ENCODE data around the gene SLC1A2. TPM values are rescaled to one million over a fixed set of nuclear protein-coding genes. Genes with fewer than 3 reads are reported as not detected.

SLC1A2 gene
- total RNA-seq, 1 experiment from 2014 or later: 0.50 TPM

GRCh38 chr11:35280727-35281126, 138.6 kb downstream of the SLC1A2 start:
- DNase-seq: no peak
- Histone ChIP-seq H3K23ac (ENCODE audit: insufficient read length, low read depth, low read length) (no peak overlapping the region), H4K8ac (replicated peaks; ENCODE audit: insufficient read length, low read depth, low read length) (no peak overlapping the region), H2AK5ac (ENCODE audit: insufficient read length, low read length) (no peak overlapping the region), H3K4me2 (ENCODE audit: insufficient read depth, insufficient read length, low read length) (no peak overlapping the region), H3K79me2 (ENCODE audit: insufficient read depth, low read length) (no peaks in the 10 kb centered on the region), H2BK20ac (ENCODE audit: low read depth, low read length, poor library complexity, severe bottlenecking) (no peak overlapping the region), H2BK120ac (ENCODE audit: low read depth, low read length, poor library complexity, severe bottlenecking) (no peak overlapping the region), H4K91ac (ENCODE audit: insufficient read length, low read depth, low read length) (no peak overlapping the region), H2AFZ (ENCODE audit: low read length) (no peak overlapping the region), H3K9me3 (ENCODE audit: control insufficient read depth, low read depth, low read length) (no peaks in the 10 kb centered on the region), H3K27ac (ENCODE audit: insufficient read length, low read depth, low read length) (no peak overlapping the region), H2BK12ac (ENCODE audit: insufficient read length, low read depth, low read length) (no peak overlapping the region), H3T11ph (ENCODE audit: low read length) (no peak overlapping the region), H4K20me1 (ENCODE audit: control insufficient read depth, insufficient read depth, insufficient read length) (no peaks in the 10 kb centered on the region), H3K23me2 (ENCODE audit: insufficient read length, low read depth, low read length, poor library complexity, severe bottlenecking) (no peaks in the 10 kb centered on the region), H3K14ac (ENCODE audit: insufficient read depth, low read length) (no peak overlapping the region), H3K56ac (ENCODE audit: insufficient read length, low read depth, low read length) (no peak overlapping the region), H3K4me1 (ENCODE audit: insufficient read depth, low read length) (no peaks in the 10 kb centered on the region), H3K9ac (ENCODE audit: extremely low read depth, insufficient read length, low read length) (no peak overlapping the region), H3K4ac (ENCODE audit: low read depth, low read length) (no peak overlapping the region), H2BK5ac (ENCODE audit: insufficient read length, low read length) (no peak overlapping the region), H3K27me3 (ENCODE audit: insufficient read depth, low read length) (no peaks in the 10 kb centered on the region), H4K5ac (ENCODE audit: insufficient read length, low read depth, low read length) (no peak overlapping the region), H3K18ac (ENCODE audit: insufficient read length, low read depth, low read length) (no peak overlapping the region), H3K79me1 (ENCODE audit: insufficient read depth, low read depth, low read length, poor library complexity, severe bottlenecking) (no peaks in the 10 kb centered on the region), H2BK15ac (ENCODE audit: low read depth, low read length) (no peak overlapping the region)
- peaks cover 3 to 7% of the 10 kb centered on the region in 2 experiments; a peak in 2 of 4 replicates for H3K4me1 Mint-ChIP-seq
- H3K27me3 Mint-ChIP-seq (ENCODE audit: low read depth): peaks cover 4% of the 10 kb centered on the region; the same call in 1 of the 2 replicates
- TF ChIP-seq CTCF (conservative IDR thresholded peaks at IDR 0.05): no peak
- WGBS (ENCODE audit: extremely low coverage, insufficient read length, low lambda C conversion rate): no CpG with 5 or more reads among the region's 7 CpGs
- no peak overlapping the region for H3K27ac Mint-ChIP-seq
- no peak overlapping the region for H3K4me3 Mint-ChIP-seq
- no peaks in the 10 kb centered on the region for H3K9me3 Mint-ChIP-seq
- no peaks in the 10 kb centered on the region; a peak in 1 of 7 replicates for H3K36me3 Mint-ChIP-seq (ENCODE audit: insufficient read depth in 1 of 3, low read depth in 3 of 3)

Data from H9 (cell line).